CD4-positive, alpha-beta T cell treated with Interferon alpha-2 for 1 hour (primary cell): ENCODE data around the gene GATAD2A.
"Not testable (repeated sequence)": the region's sequence is repeated elsewhere in the genome, so short reads cannot be mapped to it uniquely, and the experiment has no call there.

Experiments used
- DNase-seq, 2 donors: peaks; one replicate each; pipeline ENCODE4 v3.0.0-alpha.2; 2020 to 2022

The GATAD2A gene

GRCh38 chr19:19388568-19389555 lies 16.6 kb upstream of the GATAD2A start:
- no peak for DNase-seq

- not testable (repeated sequence) for DNase-seq
Measured at GRCh38 chr19:19389683-19390082, 15.8 kb upstream of the GATAD2A start.

- DNase-seq = not testable (repeated sequence)
Measured at GRCh38 chr19:19394333-19394732, 11.1 kb upstream of the GATAD2A start.

- DNase-seq = no peak
Measured at GRCh38 chr19:19399733-19400433, 5.6 kb upstream of the GATAD2A start.

GRCh38 chr19:19402656-19403372 lies 2.7 kb upstream of the GATAD2A start:
- DNase-seq = no peak

GRCh38 chr19:19403373-19403901 lies 2.0 kb upstream of the GATAD2A start:
- peak in 1 of 2 donors; percentile 22 for DNase-seq

GRCh38 chr19:19405971-19406877 lies 749 bp downstream of the GATAD2A start:
- peak; percentile 9 to 61 for DNase-seq

- DNase-seq = peak; percentile 51 to 67
Measured at GRCh38 chr19:19406878-19407632, 1.6 kb downstream of the GATAD2A start.

GRCh38 chr19:19407633-19407930 lies 2.1 kb downstream of the GATAD2A start:
- no peak for DNase-seq

- no peak for DNase-seq
Measured at GRCh38 chr19:19409205-19409604, 3.7 kb downstream of the GATAD2A start.

GRCh38 chr19:19409631-19410030 lies 4.2 kb downstream of the GATAD2A start:
- peak; percentile 6 to 33 for DNase-seq

- peak in 1 of 2 donors; percentile 44 for DNase-seq
Measured at GRCh38 chr19:19410553-19411550, 5.4 kb downstream of the GATAD2A start.

GRCh38 chr19:19416280-19416679 lies 10.8 kb downstream of the GATAD2A start:
- no peak for DNase-seq

- no peak for DNase-seq
Measured at GRCh38 chr19:19417046-19417445, 11.6 kb downstream of the GATAD2A start.

- no peak for DNase-seq
Measured at GRCh38 chr19:19417628-19418245, 12.3 kb downstream of the GATAD2A start.

- no peak for DNase-seq
Measured at GRCh38 chr19:19418555-19419260, 13.2 kb downstream of the GATAD2A start.

GRCh38 chr19:19420570-19421298 lies 15.3 kb downstream of the GATAD2A start:
- peak; percentile 52 to 62 for DNase-seq

- no peak for DNase-seq
Measured at GRCh38 chr19:19421299-19421696, 15.8 kb downstream of the GATAD2A start.
